HG03520 (cell line): Measurements from ENCODE around the gene GMDS.

ENCODE experiments used
- ATAC-seq: cut with Tn5 transposase; IDR thresholded peaks from one replicate; pipeline ENCODE4 v1.9.1; 2021; ENCODE audit warnings: mild to moderate bottlenecking, moderate library complexity; ENCODE audit not compliant: unreplicated experiment

GMDS gene

DNA sequence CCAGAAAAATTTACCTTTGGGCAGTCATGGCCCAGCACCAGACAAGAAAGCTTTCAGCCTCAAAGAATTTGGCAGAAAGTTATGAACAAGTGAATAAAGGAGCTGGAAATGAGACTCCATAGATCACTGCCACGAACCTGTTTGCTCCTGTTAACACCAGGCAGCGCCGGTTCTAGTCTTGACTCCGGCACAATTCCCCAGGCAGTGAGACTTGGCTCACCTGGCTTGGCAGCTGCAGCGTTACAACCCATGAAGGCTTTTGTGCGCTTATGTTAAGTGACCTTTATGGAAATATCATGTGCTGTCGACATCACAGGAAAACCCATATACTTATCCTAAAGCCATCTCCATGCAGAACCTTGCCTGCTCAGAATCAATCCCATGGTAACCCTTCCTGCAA lies 657.9 kb downstream of the GMDS start:
- ATAC-seq, result no peak

DNA sequence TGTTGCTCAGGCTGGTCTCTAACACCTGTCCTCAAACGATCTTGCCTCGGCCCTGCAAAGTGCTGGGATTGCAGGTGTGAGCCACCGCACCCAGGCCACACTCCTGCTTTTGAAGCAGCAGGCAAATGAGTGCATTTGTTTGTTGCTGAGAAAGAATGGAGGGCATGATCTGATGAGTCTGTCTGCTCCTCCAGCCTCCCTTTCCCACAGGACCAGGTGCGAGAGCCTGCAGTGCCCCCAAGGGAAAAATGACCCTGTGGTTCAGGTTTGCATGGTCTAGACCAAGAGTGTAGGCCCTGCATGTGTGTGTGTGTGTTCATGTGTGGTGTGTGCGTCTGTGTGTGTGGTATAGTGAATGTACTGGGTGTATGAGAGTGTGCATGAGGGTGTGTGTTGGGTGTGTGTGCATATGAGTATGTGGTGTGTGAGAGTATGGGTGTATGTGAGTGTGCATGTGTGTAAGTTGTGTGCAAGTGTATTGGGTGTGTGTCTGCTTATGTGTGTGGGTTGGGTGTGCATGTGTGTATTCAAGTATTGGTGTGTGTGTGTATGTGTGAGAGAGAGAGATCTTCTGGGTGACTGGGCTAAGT lies 658.4 kb downstream of the GMDS start:
- no peak for ATAC-seq

DNA sequence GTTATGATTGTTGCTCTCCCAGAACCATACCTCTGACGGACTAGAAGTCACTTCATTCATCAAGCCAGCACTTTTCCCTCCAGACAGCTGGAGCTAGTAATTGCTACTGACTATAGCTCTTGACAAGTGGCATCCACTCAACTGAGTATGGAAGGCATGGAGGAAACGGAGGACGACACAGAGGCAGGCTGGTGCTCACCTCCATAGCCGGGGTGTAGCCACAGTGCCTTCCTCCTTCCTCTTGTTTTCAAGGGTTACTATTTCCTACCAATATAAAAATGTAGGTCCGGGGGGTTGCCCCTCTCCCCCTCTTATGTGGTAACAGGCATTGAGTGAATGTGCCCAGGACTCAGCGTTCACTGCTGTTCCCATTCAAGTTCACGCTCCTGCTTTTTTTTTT lies 659.1 kb downstream of the GMDS start:
- ATAC-seq, result no peak

DNA sequence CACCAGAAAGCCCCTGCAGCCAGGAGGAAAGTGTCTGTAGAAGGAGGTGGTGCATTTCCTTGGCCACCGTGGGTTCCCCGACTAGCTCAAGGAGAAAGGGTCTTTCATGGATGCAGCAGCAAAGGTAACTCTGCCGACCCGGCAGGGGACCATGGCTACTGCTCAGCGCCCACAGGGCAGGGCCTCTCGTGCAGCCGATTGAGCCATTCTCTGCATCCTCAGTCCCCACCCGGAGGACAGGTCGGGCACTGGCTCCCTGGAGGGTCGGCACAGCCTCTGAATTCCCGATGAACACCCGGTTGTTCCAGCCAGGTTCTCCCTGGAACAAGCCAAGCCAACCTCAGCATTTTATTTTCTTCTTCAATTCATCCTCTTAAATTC lies 659.7 kb downstream of the GMDS start:
- no peak for ATAC-seq

DNA sequence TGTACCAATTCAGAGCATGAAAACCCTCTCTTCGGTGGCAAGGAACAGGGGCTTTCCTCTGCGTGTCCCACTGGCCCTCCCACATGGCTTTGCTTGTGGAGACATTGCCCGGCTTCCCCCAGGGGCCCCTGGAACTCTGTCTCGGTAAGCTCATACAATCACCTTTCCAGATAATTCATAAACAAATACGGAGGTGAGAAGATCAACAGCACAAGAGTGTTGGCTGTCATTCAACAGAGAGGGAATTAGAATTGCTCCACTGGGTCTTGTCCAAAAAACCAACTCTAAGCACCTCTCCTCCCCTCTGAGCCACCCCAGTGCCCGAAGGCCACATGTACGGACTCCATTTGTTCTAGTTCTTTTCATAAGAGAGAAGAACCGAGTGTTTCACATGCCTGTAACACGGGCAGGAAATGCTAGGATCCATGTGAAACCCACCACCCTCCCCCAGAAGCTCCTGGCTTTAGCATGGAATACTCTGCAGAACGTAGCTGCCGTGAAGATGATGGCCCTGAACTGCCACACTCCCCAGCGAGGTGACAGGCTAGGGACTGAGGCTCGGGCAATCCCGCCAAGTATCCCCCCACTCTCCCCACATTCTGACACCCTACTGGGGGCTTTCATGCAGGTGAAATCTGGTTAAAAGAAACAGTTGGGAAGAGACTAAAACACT lies 660.3 kb downstream of the GMDS start:
- no peak for ATAC-seq

DNA sequence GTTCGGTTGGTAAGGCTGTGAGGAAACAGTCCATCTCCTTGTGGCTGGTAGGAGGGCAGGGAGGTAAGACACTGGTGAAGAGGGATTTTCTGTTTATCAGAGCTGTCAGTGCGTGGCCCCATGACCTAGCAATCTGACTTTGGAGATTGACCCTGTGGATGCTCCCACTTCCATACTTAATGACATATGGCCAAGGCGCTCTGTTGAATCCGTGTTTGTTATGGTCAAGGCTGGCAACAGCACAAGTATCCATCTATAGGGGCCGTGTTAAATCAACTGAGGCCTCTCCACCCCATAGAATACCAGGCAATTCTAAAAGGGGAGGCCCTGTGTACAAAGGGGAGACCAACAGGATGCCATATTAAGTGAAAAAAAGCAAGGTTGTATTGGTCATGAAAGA lies 661.3 kb downstream of the GMDS start:
- ATAC-seq, result no peak

DNA sequence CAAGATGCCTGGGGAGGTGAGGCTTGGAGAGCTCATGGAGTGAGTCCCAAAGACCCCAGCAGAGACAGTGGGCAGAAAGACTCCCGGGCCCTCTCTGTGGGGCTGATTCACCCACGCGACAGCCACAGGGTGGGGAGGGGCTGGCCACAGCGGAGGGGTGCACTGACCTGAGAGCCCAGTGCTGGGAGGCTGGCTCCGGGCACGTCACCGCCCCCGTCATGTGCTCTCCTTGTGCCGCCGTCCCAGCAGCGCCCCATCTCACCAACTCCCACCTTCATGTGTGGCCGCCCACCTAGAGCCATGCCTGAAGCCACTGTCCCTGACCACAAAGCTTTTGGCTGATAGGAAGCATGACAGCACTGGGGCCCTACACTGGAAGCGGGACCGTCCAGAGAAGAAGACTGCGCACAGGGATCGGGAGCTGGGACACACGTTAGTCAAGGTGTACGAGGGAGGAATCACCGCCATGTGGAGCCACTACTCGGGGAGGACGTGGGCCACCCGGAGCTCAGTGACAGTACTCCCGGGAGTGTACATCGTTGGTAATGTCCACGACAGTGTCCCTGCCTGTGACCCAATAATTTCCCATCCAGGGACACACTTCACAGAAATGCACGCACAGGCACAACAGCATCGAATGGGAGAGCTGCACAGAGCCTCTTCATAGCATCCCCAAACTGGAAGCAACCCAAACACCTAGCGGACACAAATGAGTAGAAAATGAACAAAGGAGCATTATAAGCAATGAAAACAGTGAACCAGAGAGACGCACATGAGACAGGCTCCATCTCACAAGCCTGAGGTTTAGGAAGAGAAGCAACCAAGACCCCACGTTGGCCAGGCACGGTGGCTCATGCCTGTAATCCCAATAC lies 664.0 kb downstream of the GMDS start:
- no peak for ATAC-seq

DNA sequence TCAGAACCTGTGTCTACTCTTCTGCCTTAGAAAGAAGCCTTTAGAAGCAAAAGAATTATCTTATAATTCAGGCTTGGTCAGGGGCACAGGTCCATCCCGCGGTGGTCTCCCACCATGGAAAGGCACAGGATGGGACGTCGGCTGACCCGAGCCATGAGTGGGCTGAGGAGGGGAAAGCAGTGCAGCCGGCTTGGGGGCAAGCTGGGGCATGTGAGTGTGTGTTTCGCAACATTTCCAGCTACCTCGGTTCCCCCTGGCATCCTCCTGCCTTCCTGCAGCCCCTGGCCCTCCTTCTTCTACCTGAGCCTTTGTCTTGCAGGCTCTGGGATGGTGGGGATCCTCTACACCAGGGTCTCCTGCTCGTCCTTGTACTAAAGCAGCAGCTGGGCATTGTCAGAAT lies 664.8 kb downstream of the GMDS start:
- no peak for ATAC-seq

DNA sequence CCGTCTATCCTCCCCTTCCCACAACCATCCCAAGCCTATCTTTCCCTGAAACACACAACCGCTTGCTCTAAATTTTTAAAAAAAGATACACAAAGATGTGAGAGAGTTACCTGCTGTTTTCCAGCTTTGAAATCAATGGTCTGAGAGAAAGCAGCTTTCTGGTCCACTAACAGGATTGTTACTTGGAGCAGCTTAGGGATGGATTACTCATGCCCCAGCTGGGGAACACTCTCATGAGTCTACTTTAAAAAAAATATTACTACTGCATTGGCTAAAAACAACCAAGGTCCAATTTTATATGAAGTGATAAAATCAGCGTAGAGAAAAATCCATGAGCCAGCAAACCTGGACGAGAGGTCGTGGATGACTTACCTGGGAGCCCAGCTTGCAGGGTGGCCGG lies 665.3 kb downstream of the GMDS start:
- no peak for ATAC-seq

DNA sequence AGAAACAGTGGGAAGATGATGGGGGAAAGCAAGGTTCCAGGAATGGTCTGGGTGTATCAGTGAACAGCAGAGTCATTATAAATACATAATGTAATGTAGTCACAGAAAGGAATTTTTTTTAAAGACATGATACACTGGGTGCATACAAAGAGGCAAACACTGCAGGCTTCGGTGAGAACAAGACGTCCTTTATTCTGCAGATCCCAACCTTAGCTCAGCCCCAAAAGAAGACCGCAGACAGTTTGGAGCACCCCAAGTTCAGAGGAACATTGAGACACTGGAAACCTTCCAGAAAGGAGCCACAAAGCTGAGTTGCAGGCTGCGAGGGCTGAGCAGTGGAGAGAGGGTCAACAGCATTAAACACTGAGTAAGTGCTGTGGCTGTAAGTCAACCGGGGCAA lies 666.3 kb downstream of the GMDS start:
- ATAC-seq, result no peak

DNA sequence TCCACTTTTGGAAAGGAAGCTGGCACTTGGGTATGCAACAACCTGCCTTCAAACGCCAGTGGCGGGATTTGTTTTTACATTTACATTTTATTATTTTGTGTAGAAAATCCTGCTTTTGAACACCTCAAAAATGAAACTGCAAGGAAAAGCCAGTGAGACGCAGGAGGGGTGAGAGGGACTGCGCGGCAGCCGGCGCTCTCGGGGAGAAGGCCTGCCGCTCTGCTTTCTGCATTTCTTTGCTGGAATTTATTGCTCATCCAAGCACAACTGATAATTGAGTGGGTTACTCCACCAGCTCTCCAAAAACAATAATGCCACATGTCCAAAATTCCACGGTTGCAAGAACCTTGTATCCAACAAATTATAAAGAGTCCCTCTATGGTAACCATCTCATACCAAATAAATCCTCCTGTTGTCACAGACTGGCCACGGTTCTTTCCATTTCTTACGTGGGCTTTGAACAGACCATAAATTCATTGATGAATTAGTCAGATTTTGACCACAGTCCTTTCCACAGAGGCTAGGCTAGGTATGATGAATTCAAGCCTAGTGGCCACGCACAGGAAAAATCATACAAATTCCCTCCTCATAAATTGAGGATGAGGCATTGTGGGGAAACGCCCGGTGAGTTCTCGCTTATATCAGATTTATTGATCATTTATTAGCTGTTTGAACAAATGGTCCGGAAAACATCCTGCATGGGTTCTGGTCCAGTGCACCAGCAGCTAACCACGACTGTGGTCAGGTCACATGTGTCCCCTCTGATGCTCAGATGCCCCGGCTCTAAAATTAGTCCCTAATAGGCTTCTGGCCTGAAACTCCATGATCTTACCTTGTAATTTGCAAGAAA lies 667.3 kb downstream of the GMDS start:
- no peak for ATAC-seq

DNA sequence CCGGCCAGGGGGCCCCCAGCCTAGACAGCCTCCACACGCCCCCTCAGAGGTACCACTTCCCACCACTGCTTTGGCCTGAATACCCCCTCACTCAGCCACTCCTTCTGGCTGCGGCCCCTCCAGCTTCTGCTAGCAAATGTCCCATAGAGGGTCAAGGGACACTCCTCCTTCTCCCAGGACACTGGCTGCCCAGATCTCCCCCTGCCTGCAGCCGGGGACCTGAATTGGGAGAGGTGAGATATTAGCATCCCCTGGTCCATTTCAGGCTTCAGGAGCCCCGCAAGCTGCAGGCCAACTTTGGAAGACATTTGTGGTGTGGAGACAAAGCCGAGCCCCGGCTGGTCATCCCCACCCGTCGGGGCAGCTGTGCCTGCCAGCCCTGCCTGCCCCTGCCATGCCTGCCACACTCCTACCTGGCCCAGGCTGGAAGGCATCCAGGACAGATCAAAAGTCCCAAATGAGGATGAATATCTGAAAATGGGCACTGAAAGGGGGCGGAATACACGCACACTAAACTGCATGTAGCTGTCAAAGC lies 668.2 kb downstream of the GMDS start:
- no peak for ATAC-seq

DNA sequence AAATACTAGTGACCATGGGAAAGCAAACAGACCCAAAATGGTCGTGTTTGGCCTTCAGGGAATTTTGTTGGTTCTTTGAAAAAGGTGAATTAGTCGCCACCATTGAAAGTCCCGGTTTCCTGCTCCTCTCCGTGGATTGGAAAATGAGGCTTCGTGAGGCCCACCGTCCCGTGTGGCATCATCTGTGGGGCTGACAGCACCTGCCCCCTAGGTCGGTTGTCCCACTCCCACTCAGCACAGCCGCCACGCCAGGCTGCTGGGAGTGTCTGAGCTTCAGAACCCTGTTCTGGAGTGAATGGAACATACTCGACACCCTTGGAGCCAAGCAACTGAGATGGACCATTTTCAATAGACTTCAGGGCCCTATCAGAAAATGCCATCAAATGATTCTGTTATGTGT lies 668.7 kb downstream of the GMDS start:
- no peak for ATAC-seq

DNA sequence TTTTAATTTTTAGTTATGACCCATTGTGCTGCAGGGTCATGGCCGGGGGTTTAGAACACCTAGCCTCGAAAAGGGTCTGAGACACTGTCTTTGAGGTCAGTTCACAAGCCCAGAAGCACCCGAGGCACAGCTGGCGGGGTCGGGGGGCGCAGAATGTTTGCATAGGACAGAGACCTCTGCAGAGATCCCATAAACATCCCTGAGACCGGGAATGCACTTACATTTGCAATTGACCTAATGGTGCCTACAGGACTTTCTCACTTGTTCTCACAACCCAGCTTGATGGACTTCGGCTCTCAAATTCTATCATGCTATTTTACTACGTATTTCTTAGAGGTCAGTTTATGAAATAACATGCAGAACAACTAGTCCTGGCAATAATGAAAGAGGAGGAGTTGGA lies 669.2 kb downstream of the GMDS start:
- no peak for ATAC-seq

DNA sequence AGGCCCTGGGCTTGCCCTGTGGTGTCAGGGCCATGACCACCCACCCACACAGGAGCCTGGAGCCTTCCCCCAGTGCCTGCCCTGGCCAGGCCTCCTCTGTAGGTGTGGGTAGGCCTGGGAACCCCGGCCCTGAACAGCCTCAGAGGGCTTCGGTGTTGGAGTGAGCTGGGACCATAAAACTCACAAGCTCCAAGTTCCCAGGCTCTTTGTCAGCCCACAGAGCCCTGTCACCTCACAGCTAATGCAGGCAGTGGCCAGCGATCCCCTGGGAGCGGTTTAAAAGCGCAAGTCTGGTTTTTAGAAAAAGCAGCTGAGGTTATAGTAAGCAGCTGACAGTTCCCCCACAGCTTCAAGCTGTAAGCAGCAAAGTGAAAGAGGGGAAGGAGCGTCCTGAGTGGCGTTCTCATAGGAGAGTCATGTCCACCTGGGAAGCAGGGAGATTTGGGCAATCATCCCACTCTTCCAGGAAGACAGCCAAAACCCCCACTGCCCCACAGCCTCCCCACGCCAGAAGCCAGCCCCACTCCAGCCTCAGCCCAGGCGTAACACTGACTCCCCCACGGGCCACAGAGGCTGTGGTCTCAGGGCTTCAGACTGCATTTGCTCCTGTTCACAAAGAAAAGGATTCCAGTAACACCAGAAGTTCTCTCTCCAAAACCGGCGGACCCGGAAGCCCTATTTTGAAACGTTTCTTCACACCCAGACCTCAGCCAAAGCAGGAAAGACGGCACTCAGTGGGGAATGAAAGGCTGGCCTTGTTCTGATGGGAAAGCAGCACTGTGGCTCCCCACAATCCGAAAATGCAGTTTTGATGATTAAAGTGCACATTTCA lies 670.0 kb downstream of the GMDS start:
- no peak for ATAC-seq

DNA sequence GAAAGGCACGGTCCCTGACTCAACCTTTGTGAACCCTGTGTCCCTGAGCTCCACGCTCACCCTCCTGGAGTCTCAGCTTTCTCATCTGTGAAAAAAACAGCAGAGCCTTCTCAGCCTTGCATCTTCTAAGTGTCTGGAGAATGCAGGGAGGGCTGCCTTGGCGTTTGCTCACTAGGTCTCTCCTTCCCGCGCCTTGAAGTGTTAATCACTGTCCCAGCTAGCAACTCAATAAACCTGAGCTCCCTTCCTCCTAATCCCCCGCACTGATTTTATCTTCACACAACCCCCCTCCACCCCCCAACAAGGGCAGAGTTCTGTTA lies 670.6 kb downstream of the GMDS start:
- ATAC-seq, result no peak

DNA sequence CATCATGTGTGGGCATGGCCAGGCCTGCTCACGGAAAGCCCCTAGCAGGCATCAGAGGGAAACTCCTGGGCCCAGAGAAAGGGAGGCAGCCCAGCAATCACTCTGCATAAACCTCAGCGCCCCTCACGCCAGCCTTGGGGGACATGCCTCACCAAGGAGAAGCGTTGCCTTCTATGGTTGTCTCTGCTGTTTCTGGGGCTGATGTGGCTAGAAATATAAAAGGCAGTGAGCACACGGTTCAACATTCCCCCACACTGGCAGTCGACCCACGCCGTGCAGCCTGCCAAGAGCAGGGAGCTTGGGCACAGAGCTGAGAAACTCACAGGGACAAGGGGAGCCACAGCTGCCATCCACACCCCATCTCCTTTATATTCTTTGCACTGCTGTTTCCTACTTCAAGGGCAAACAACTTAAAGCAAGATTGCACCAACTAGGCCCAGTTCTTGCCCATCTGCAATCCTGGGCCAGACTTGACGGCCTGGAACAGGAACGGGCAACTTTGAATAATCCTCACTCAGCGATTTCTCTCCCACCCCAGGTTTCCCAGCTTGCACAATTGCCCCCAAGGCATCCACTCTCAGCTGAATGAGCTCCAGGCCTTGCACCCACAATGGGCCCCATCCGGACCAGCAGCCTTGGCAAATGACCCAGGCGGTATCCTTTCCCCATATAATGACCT lies 671.2 kb downstream of the GMDS start:
- ATAC-seq, result no peak
